NCI-H1105 (cell line): ENCODE data around the gene ZBTB38.

ENCODE experiments used
- DNase-seq: peaks from one replicate; lab custom pipeline; 2025; lab: John Stamatoyannopoulos, UW

Gene ZBTB38

DNA sequence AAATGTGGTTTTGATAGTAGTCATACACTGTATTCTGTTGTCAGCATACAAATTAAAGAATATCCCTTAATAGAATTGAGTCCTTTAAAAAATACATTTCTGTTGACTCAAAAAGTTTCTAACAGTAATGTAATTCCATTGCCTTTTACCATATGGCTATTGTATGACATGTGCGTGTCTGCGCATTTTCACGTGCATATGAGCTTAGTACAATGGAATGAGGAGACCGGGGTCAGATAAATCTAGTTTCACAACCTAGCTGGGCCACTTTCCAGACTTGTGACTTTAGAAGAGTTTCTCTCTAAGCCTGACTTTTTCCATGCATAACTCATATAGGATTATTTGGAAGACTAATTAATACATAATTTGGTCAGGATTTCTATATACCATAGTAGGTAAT lies 38.7 kb downstream of the ZBTB38 start:
- no peak for DNase-seq

DNA sequence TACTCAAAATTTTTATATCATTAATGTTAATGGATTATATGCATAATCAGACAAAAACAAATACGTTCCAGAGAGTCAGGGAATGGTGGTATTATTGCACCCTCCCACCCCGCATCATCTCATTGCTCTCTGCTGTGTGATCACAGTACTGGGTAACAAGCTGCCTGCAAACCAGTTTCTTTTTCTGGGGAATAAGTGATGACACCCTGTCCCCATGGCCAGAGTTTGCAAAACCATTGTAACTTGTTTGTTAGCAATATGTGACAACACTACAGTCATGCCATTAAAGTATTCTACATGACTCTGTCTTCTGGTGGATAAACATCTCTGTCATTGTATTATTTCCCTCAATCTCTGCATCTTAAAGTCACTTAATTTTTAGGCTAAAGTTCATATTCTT lies 39.5 kb downstream of the ZBTB38 start:
- DNase-seq = no peak

DNA sequence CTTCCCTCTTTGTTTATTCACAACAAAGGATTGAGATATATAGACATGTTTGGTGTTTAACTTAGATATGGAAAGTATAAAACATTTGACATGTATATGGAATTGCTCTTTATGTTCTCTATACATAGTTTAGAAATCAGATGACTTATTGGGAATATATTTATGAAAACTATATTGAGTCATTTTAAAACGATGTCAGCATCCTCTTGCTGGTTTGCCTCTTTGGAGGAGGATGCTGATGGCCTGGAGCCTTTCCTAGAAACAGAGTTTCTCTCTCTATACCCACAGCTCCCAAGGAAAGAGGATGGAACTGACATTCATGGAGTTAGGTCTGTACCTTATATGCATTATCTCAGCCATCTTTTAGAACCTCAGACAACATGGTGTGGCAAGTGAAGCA lies 40.3 kb downstream of the ZBTB38 start:
- DNase-seq = no peak

DNA sequence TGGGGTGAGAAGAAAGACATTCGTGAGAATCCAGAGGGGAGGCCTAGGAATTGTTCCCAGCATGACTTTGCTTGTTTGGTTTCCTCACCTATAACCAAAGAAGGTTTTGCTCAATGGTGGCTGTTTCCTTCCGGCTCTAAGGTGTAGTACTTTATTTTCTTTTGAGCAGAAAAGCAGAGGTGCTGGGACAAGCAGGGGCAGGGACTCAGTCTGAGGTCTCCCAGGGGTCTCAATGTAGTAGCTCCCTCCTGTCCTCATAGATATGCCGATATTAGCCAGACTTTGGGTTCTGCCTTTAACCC lies 41.6 kb downstream of the ZBTB38 start:
- no peak for DNase-seq

DNA sequence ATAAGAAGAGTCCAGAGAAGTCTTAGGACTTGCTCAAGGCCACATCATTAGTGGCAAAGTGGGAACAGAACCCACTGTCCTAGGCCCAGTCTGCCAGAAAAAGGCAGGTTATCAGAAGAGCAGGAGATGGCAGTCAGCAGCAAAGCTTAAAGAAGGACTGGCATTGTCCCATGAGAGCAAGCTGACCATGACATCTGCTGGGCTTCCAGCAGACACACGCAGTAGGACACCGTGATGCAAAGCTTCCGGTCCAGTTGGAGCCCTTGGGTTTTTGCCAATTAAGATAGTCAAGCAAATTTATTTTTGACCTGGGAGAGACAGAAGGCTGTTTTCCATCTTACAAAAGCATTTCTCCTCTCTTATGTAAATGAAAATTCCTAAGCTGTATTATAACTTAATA lies 42.1 kb downstream of the ZBTB38 start:
- DNase-seq = no peak

DNA sequence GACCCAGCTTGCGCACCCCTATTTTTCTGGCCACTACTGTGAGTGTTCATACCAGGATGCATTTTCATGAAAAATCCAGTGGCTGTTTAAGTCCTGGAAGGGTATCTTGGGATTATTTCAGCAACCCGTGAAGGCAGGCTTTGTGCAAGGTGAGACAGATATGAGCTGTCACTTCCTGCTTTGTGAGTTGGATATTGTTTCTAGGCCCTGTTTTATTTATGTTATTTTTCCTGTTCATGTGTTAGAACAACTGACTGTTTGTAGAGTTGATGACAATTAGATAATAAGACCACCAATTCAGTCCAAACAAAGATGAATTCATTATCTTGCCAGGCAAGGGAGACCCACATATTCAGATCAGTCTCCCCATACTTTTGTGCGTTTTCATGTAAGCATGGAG lies 42.5 kb downstream of the ZBTB38 start:
- no peak for DNase-seq

DNA sequence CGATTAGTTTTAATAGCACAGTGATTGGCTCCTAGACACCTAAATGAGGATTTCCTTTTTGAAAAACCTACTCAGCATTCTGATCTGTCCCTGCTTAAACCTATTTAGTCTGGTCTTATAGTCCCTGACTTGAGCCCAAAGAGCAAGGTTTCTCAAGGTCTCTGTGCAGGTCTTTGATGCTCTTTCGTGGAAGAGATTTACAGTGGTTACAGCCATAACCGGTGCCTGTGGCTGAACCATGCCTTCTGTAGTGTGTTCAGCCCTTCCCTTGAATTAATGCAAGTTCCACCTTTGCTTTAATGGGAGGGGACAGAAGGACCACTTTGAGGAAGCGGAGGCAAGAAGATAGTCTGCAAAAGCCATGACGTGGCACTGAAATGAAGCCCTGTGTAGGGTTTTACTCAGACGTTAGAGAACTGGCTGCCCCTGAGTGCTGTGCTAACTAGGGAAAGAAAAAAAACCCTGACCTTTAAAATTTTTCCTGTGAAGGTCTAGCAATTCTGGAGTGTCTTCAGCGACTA lies 43.0 kb downstream of the ZBTB38 start:
- no peak for DNase-seq

DNA sequence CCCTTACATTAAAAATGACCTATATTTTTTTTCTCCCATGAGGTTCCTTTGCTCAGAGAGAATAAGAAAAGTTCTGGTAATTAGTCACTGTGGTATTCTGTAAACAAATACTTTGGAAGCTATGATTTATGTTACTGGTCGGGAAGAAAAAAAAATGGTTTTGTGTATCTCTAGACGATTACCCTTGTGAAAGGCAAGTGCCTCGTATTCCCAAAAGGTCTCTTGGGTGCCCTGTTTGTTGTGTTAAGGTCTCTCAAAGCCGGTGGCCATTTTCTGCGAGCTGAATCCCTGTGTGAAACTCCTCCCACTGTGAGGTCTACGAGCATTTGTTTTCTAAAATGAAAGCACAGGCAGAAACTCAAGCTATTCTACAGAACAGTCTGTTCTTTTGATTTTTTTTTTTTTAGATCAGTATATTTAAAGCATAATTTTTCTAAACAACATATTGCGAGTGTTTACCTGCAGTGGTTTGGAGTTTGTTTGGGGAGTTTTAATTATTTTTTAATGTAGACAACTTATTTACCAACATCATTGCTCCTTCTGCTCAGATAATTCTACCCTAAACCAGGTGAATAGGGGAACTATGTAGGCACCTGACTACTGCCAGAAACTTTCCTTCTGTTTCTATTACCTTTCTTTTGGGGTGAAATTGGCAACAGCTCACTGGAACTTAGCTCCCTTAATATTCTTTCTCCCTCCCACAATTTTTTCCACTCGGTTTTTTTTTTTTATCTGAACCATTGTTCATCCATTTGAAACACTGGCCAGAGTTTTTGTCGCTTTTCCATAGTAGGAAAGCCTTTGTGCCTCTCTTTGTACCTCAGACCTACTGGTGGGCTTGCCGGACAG lies 44.0 kb downstream of the ZBTB38 start:
- no peak for DNase-seq

DNA sequence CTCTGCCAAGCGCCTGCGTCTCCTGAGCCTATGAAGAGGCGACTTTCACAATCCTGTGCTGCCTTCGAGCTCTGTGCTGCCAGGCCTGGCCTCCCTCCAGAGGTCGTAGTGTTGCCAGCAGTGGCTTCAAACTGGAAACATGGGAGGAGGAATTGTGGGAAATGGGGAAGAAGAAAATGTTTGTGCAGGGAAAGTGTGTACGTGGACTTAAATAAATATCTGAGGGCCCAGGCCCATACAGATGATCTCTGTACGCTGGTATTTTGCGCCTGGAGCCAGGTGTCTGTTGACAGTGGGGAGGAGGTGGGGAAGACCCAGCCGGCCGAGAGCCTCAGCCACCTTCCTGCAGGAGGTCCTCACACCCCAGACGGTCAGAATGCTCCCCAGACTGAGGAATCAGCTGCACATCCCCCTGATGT lies 44.6 kb downstream of the ZBTB38 start:
- no peak for DNase-seq

DNA sequence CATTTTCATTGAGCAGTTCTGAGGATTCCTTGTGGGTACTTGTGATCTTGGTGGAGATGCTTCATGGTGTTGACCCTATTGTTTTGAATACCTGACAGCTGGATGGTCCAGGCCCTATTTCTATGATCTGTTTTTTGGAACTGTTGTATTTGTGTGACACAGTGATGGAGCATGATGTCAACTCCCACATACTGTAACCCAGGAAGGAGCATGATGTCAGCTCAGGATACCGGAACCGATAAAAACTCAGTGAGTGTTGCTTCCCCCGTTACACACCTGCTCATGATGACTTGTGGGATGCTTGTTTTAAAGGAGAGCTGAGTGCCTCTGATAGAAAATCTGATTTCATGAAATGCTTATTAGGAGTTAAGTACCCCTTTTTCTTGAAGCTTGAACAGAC lies 45.1 kb downstream of the ZBTB38 start:
- DNase-seq = no peak

DNA sequence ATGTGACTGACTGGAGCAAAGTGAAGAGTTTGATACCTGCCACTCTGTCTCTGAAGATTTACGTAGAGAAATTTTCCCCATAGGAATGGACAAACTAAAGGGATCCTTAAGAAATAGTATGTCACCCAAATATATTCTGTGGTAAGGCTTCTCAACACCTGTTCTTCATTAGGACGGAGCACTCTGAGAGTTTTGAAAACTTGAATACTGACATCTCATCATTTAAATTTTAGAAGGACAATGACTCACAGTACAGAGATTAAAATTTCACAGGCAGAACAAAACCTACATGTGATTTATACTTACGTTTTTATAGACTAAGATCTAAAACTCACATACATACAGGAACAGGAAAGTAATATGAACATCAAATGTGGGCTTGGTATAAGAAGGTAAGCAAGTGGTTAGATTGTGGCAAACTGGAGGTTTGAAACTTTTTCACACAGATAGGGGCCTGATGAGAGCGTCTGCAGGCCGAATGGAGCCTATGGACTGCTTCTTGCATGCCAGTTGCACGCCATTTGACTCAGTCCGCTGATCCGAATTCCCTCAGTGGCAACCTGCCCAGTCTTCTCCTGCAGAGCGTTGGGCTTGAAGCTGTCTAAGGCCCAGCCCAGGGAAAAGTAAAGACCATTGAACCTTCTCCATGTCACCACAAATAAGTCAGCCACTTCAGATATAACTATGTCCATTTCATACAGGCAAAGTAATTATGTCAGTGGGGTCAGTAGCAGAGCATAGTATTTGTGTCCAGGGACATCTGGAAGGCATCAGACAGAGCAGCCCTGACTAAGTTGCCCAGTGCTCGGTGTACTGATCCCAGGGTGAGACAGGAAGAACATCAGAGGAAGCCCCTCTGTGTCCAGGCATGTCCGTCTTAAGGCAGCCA lies 45.7 kb downstream of the ZBTB38 start:
- DNase-seq = no peak

DNA sequence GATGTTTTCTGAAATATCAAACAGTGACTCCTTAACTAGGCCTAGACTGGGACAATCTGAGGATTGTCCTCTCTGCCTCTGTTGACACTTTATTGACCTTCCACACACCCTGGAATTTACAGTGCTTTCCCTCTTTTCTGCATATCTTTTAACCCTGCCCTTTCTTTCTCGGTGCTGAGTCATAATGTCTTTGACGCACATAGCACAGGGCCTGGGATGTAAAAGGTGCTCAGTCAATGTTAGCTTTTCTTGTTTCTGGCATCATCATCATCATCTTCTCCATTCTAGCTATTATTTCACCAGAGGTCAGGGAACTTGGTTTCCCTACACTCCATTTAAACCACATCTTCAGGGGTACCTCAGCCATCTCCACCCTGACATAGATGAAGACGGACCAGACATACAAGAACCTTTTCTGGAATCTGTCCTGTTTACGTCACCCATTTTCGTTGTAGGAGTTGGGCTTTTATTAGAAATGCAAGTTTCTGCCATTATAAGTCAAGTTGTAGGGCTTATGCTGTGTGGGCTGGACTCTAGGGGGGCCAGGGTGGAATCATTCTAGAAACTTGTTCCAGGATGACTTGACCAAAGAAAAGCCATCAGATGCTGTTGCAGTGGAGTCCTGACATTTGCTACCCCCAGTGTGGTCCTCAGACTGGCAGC lies 46.6 kb downstream of the ZBTB38 start:
- no peak for DNase-seq

DNA sequence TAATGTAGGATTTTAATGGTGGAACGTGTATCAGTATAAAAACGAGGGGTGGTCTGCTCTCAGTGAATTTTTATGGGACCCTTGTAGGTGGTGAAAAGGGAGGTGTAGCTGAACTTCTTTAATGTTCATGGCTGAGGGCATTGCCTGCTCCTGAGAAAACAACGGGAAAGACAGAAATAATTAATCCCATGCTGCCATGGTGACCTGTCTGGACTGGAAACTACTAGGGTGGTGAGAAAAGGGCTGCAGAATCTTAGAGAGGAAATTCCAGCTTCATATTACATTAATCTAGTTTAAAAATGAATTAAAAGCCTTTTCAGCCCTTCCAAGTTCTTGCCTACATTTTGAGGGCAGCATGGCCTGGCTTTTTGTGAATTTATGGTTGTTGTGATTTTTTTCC lies 47.6 kb downstream of the ZBTB38 start:
- DNase-seq = no peak
